GM18508 (cell line): ENCODE results near the gene MTFR1L.

Experiments used
- ATAC-seq: cut with Tn5 transposase; IDR thresholded peaks from one replicate; pipeline ENCODE4 v1.9.1; 2021; ENCODE audit warnings: moderate number of reproducible peaks; ENCODE audit not compliant: insufficient read depth, unreplicated experiment

Gene MTFR1L

DNA sequence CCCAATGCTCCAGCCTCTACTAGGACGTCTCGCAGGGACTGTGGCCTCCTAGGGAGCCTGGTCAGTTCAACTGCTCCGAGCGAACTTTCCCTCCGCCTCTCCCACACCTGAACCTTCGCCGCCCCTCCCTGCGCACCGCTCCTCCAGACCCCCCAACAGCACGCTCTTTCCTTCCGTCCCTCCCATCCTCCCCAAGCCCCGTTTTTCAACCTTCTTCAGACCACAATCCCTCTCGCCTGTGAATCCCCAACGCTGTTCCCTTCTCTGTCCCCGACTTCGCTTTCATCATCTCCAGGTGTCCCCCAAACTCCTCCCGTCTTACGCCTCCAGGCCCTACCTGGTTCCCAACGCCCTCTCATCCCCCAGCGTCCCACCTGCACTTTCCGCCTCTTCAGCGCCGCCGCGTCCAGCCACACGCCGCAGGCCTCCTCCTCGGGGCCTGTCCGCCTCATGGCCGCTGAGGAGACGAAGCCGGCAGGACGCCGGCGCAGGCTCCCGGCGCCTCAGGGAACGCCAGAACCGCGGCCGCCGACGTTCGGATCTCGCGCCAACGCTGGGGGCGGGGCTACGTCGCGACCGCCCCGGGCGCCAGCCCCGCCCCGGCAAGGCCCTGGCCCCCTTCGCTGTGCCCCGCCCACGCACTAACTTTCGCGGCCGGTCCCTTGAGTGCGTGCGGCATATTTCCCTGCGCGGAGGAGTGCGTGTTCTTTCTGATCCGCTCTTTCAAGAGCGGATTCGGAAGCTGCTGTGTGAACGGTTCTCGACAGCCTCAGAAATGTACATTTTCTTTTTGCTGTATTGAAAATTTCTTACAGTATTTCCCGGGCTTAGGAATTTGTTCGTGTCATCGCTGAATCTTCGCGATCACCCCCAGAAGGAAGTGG lies 39.4 kb downstream of the MTFR1L start, which contains the start of gene AUNIP:
AUNIP (minus strand) TSS at position 552 of the 884 bp plus-strand sequence; CDS start at position 452, 100 bp downstream.
- ATAC-seq, result no peak

DNA sequence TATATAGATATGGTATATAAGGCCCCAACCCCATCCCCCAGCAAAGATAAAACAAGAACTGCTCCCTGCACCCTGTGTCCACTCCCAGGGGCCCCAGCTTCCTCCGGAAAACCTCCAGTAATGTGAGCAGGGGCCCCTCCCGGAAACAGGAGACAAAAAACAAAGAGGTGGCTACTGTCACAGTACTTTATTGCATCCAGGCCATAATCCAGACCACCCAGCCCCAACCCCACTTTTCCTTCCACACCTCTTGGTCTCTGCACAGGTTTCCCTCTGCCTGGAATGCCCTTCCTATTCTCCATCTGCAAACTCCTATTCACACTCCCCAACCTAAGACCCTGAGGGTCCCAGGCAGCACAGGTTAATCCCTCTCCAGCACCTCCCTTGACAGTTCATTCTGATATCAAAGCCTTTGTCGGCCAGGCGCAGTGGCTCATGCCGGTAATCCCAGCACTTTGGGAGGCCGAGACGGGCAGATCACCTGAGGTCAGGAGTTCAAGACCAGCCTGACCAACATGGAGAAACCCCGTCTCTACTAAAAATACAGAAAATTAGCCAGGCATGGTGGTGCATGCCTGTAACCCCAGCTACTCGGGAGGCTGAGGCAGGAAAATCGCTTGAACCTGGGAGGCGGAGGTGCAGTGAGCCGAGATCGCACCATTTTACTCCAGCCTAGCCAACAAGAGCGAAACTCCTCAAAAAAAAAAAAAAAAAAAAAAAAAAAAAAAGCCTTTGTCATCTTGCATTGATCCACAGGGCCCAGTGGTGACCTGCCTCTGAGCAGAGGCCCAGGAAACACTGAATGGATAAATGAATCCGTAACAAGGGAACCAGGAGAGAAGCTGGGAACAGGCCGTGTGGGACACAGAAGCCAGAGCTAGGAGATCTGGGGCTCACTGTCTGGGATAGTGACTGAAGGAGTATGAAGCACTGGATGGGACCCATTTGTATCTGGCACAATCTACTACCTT lies 41.8 kb downstream of the MTFR1L start:
- no peak for ATAC-seq

DNA sequence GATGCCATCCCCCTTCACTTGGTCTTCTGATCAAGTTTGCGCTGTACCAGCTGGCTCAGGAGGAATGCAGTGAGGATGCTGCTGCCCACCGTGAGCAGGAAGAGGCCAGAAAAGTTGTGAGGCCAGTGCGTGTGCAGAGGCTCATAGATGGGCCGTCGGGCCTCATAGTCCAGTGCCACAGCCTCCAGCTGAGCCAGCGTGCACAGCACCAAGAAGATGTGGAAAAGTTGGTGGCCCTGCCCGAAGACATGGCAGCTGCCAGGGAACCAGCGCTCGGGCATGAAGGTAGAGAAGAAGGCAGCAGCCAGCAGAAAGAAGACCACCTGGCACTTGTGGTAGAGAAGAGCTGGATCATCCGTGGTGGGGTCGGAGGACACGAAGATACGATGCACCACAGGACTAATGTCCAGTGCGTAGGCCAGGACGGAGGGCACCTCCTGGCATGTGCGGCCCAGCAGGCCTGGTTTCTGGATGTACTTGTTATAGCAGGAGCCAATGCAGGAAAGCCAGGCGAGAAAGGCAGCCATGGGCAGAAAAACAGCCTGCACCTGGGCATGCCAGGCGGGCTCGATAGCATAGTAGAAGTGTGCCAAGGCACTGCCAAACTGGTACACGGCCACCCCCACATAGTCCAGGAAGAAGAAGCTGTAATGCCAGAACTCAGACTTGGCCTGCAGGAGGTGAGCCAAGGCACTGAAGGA lies 43.2 kb downstream of the MTFR1L start:
- no peak for ATAC-seq

DNA sequence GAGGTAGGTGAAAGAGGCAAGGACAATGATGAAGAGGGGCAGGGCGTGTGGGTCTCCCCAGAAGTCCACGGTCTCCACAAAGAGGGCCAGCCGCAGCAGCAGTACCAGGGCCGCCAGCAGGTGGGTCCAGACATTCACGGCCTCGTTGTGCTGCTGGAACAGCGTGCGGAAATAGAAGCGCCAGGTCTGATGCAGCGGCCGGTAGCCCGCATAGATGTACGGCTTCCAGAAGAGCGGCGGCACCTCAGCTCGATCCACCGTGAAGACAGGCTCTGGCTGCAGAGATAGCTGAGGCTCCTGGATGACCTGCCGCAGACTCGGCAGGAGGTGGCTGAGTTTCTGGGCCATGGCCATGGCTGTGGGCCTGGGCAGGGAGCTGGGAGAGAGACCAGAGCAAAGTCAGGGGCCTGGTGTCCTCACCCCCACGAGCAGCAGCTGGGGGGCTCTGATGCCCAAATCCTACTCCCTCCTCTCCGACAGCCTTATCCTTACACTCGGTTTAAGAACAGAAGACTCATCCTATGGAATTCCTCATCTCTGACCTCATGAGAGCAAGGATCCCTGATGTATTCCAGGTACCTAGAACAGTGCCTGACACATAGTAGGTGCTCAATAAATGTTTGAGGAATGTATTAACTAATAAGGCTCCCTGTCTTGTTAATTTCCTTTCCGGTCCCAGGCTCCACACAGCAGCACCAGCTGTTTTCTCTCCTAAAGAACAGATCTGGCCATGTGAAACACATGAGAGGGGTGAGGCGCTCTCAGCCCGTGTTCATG lies 43.9 kb downstream of the MTFR1L start:
- no peak for ATAC-seq

DNA sequence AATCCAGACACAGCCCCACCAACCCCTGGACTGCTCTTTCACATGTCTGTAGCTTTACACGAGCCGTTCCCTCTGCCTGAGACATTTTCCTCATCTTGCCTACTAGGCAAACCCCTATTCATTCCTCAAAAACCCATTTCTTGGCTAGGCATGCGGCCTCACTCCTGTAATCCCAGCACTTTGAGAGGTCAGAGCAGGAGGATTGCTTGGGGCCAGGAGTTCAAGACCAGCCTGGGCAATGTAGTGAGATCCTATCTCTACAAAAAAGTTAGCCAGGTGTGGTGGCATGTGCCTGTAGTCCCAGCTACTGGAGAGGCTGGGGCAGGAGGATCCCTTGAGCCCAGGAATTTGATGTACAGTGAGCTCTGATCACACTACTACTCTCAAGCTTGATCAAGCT lies 44.7 kb downstream of the MTFR1L start:
- no peak for ATAC-seq

DNA sequence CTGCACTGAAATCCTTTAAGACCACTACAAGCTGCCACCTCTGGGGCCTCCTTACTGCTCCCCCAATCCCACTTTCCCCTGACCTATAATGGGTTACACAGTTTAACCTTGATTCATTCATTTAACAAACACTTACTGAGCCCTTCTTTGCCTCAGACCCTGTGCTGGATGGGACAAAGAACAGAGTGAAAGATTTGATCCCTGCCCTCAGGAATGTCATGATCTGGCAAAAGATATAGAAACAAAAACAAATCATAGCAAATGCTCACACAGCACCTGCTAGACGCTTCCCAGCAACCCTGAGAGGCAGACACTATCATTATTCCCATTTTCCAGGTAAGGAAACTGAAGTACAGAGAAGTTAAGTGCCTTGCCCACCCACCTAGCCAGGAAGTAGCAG lies 46.5 kb downstream of the MTFR1L start:
- ATAC-seq, result no peak

DNA sequence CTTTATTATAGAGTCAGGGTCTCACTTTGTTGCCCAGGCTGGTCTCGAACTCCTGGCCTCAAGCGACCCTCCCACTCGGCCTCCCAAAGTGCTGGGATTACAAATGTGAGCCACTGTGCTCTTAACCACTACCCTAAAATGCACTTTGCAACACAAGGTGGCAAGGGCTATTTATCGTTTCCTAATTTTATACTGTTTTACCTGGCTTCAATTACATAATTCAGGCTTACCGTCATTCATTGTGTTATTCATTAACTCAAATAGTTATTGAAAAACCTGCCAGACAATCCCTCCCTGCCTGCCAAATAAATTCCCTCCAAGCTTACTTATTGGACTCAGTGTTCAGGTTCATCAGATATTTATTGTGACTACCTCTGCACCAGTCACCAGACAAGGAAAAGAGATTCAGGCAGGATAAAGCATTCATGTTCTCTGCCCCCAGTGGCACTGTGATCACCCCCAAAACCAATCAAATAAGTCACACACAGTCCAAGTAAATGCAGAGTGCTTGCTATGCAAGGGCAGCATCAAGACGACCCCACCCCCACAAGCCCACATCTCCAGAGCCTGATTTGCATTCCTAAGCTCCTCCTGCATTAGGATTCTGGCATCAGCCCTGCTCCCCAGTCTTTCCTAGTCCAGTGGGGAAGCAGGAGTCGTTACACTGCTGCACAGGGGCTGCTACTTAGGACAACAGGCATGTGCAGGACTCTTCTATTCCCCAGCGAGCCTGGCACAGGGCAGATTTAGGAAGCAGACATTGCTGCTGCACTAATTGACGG lies 47.6 kb downstream of the MTFR1L start:
- no peak for ATAC-seq

DNA sequence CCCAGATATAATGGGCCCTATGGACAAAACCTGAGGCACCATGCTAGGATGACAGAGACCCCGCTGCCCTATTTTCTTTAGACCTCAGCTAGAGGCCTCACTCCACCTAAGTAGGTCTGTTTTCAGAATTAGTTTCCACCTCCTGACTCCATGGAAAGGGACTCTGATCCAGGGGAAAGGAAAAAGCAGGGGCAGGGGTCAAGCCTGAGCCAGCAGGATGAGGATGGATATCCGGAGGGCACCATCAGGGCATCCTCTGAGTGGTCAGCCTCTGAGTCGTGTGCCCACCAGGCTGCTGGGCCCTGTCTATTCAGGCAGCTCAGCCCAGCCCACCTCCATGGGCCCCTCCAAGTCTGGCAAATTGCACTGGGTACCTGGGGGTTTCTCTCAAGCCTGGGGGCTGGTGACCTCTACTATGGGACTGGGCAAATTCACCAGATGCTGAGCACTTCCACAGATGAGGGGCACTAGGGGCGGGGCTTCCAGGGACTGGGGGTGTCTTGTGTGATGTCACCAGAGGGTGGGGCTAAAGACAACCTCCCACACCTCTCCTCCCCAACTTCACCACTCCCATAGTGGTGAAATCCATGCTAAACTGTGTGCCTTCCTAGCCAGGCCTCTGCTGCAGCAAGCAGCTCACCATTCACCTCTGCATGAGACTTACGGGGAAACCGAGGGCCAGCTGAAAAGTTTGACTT lies 50.3 kb downstream of the MTFR1L start:
- no peak for ATAC-seq

DNA sequence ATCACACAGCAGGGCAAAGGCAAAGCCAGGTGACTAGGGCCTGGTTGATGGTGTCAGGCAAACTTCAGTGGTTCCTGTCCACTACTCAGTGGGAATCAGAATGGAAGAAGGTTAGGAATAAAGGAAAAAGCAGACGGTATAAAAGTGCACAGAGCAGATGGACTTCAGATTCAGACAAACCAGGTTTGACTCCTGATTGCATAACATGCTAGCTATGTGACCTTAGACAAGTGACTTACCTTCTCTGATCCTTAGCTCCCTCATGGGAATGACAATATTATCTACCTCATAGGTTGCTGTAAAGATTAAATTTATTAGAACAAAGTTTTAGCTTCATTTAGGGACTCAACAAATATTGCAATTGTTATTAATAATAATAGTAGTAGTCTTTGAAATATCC lies 50.9 kb downstream of the MTFR1L start:
- no peak for ATAC-seq

DNA sequence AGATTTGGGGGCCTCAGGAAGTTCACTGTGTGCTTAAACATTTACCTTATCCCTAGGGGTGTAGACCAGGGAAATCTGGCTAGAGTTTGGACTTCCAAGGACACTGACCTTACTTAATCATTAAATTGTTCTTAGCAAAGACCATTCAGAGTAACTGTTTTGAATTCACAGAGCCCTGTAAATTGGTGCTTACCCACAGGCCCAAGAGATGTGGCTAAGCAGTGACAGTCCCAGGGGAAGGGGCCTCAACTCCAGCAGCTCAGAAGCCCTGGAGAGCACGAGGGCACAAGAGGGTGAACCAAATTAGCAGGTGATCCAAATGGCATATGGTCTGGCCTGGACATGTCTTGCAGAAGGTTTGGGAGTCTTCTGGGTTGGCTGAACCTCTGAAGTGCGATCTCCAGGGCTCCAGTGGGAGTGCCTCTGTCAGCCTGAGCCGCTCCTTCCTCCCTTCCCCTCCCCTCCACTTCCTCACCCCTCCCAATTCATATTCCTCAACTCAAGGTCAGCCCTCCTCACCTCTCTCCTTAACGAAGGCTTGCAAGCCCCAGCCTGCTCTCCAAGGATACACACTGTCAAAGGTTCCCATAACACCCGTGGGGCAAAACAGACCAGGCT lies 51.4 kb downstream of the MTFR1L start:
- ATAC-seq, result no peak

DNA sequence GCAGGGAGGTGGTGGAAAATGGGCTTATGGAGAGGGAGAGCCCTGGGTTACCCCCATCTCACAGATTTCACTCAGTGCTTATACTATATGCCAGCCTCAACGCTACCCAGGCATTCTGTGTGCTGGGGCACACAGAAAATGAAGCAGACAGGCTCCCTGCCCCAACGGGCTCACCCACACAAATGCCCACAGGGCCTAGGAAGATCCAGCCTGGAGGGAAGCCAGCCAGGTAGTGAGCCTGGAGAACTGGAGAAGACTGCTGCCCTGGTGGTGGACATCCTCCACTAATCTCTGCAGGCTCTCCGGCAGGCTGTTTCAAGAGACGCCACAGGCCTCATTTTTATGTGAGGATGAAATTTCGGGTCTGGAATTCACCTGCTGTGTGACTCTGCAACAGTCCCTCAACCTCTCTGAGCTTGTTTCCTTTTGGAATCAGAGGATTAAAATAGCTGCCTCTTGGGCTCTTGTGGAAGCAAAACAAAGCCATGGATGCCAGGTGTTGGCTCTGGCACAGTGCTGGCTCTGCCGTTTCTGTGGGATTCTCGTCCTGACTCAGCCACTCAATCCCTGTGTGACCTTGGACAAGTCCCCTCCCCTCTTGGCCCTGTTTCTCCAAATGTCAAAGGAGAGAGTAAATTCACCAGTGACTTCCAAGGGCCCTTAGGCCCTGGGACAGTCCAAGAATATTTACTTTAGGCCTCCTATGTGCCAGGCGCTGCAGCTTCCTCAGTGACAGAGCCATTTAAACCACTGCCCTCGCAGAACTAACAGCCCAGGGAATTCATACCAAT lies 52.1 kb downstream of the MTFR1L start:
- no peak for ATAC-seq

DNA sequence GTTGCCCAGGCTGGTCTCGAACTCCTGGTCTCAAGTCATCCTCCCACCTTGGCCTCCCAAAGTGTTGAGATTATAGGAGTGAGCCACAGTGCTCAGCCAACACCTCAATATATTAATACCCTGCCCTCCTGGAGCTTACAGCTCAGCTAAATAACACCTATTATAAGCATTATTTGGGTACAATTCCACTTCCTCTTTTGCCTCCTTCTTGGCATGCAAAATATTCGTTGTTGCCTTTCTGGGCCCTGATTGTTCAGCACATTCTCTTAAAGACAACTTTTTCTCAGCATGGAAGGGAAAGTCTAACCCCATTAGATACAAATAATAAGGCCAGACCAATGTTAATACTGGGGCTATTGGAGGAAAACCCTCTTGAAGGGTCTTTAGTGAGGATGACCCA lies 53.0 kb downstream of the MTFR1L start:
- no peak for ATAC-seq

DNA sequence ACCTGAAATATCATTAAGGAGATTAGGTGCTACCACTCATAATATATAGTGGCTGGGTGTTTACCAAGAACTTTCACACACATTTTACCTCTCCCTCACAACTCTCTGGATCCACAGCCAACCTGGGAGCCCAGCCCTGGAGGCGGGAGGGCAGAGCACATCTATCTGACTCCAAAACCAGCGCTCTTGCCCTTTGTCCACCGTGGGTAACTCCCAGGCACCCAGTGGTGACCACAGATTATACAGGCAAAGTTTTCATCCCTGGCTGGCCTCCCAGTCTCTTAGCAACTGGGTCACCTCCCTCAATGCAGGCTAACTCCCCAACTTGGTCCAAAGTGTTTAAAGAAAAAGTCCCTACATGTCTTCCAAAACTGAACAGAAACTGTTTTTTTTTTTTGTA lies 53.4 kb downstream of the MTFR1L start:
- ATAC-seq, result no peak

DNA sequence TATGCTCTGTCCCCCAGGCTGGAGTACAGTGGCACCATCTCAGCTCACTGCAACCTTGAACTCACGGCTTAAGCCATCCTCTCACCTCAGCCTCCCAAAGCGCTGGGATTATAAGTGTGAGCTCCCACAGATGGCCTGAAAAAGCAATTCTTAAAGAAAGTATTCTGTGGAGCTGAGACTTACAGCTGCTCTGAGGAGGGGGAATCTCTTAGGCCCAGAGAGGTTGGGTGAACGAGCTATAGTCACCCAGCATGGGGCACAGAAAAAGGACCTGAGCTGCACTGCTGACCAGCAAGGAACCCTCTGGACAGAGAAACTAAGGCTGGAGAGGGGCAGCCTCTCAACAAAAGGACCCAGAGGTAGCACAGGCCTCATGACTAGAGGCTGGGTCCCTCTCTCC lies 54.5 kb downstream of the MTFR1L start:
- ATAC-seq, result no peak

DNA sequence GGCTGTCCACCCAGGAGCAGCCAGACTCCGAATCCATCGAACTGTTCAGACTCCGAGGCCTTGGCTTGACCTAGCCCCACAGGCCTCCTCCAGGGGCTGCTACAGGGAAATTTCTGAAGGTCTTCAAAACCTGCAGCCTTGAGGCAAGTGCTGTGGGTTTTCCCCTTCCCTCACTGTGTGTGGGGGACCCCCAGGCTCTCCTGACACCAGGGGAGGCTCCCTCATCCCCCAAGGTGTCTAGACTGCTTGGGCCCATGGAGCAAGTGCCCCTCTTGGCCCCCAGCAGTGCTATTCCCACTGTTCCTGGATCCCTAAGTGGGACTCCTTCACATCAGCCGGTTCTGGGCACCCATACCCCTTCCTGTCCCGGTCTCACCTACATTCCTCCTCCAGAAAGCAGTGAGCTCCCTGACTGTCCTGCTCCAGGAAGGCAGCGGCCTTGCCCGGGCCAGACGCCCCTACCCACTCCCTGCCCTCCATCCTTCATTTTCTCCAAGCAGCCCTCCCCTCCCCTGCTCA lies 54.9 kb downstream of the MTFR1L start:
- no peak for ATAC-seq

DNA sequence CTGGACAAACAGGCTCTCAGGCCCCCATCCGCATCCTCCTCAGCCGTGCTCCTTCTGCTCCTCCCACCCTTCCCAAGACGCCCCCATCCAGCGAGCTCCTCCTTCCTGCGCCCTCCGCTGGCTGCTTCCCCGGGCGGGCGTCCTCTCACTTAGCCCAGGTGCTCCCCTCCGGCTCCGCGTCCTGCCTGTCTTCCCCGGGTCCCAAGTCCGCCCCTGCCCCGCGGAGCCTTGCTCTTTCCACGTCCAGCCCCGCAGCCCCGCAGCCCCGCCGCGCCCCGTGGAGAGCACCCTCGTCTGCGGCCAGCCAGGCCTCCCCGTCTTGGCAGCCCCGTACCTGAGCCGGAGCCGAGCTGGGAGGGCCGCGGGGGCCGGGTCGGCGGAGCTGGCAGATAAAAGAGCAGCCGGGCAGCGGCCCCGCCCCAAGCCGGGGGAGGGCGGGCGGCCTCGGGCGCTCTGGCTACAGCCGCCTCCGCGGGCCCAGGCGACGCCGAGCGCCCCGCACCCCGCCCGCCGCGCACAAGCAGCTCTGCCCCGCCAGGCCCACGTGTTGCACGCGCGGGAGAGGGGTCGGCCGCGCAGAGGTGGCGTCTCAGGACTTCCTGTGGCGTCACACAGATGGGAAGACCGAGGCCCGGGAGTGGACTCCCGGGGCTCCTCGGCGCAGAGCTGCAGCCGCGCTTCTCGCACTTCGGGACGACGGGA lies 55.6 kb downstream of the MTFR1L start, which contains the start of gene PAQR7:
PAQR7 (minus strand) TSS at position 555 of the 702 bp plus-strand sequence. CDS start 11,869 bp downstream, outside the sequence.
- no peak for ATAC-seq
